Ovary (tissue), 9 donors: ENCODE data around the gene SND1. TPM values are rescaled to one million over a fixed set of nuclear protein-coding genes. Genes with fewer than 3 reads are reported as not detected.

Experiments used
- DNase-seq, 5 donors: peaks; one replicate each; pipeline ENCODE4 v3.0.0-alpha.2; 2019 to 2020
- H3K27ac ChIP-seq, 2 donors: fragments of 200-600 bp; one replicate each; pipeline versions ENCODE4 v1.5.1 to v1.8.0; 2019 to 2022
- H3K27me3 ChIP-seq: fragments of 200-600 bp; one replicate; pipeline ENCODE4 v1.8.0; 2022
- H3K36me3 ChIP-seq: fragments of 200-600 bp; sonication (generic); one replicate; pipeline ENCODE4 v1.5.1; 2019
- H3K4me1 ChIP-seq: one replicate; pipeline ENCODE4 v1.8.1; 2013; ENCODE audit warnings: mild to moderate bottlenecking, moderate library complexity; ENCODE audit not compliant: insufficient read depth
- H3K4me3 ChIP-seq: fragments of 200-600 bp; sonication (generic); one replicate; pipeline ENCODE4 v1.5.1; 2017
- H3K9me3 ChIP-seq, 2 donors: fragments of 200-600 bp in 1 of 2; sonication (generic) in 1 of 2; one replicate each; pipeline versions ENCODE4 v1.5.1 to v1.8.1; 2013 to 2019; ENCODE audit warnings: mild to moderate bottlenecking in 1 of 2, moderate library complexity in 1 of 2
- CTCF ChIP-seq, 3 donors: fragments of 450-650 bp in 2 of 3; fragments of 200-600 bp in 1 of 3; IDR thresholded peaks; one replicate each; pipeline versions ENCODE4 v1.5.1 to v1.8.0; 2016 to 2022; ENCODE audit warnings: antibody characterized with exemption in 3 of 3, mild to moderate bottlenecking in 1 of 3
- EP300 ChIP-seq: sonication (generic); formaldehyde crosslinking; IDR thresholded peaks from one replicate; pipeline ENCODE4 v1.6.1; 2017; ENCODE audit warnings: antibody characterized with exemption
- POLR2A ChIP-seq: fragments of 450-650 bp; IDR thresholded peaks from one replicate; pipeline ENCODE4 v1.6.1; 2017; ENCODE audit warnings: antibody characterized with exemption, mild to moderate bottlenecking, moderate library complexity
- WGBS, 3 donors: extraction: QIAGEN DNeasy Blood & Tissue Kit in 1 of 3; methylation state at CpG; one replicate each; pipeline versions ENCODE4 v1.1.5 to v1.1.7; 2013 to 2017; 5-methylcytosine and 5-hydroxymethylcytosine counted together
- intact Hi-C, 4 donors: fragments of 100-400 bp; cut with DNase I; formaldehyde crosslinking; loops; one replicate each; pipeline versions ENCODE4 v1.11.0 to v1.15.1; 2022 to 2023
- polyA plus RNA-seq, 2 donors: library from polyadenylated mRNA; stranded (reverse); fragments of 200-250 nt in 1 of 2; fragments of 350-450 nt in 1 of 2; fragmentation: Illumina TruSeq in 1 of 2; extraction: RNeasy Lipid Tissue Mini Kit (QIAGEN cat#74804) in 1 of 2; gene quantifications; one replicate each; pipeline ENCODE4 v1.2.3, GENCODE V29; 2013 to 2014
- total RNA-seq, 7 donors: library from RNA; depleted of rRNA in 2 of 7; stranded (reverse); fragments of >200 nt in 2 of 7; fragmentation: NEBNext Ultra II Directional in 3 of 7; extraction: Animal tissue kit (Norgen Biotek cat#: 25700) in 3 of 7; gene quantifications; one replicate each; pipeline versions ENCODE4 v1.1.0 to v1.2.4, GENCODE V29; 2016 to 2023
- donor health status: DM: no; HTN: no; CAD: no; lungs with moderate emphysema.
- donor health status: DM: no; HTN: no; CAD: no.
- donor health status: Bipolar disorder and iron deficiency.
- donor health status: DM: yes; HTN: yes; CAD: no.
- donor health status: DM: no; HTN: no; CAD: no.
- donor health status: DM: yes; HTN: yes; CAD: no.

SND1 gene
- total and polyA plus RNA-seq, 9 donors = 91.4 to 297 (median 182) TPM

DNA sequence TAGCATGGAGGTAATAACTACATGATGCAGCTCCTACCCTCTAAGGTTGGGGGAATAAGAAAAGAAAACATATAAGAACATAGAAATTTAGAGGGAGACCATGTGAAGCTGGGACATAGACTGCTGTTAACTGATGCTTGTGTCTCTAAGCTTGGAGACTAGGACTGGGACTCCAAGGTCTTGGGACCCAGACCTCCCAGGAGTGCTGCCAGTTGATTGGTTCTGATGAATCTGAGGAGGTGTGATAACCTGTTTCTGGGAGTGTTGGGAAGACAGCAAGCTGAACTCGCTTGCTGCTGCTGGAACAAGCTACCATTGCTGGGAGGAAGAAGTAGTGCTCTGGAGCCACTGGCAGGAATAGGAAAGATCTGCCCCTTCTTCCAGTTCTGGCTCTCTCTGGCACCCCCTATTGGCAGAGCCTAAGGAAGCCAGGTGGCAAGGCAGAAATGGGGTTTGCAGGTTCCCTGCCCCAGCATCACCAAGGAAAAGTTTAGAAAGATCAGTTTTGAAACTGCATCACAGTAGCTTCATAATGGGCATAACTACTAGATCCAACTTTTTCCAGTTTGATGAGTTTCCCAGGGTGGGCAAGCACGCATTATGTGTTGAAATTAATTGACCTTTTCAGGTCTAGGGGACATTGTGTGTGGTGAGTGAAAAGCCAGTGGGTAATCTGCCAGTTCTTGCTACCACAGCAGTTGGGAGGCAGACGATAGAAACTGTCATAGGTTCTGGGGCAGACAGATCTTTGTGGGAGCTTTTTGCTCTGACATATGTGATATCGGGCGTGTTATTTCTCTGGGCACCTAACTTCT lies 140.7 kb downstream of the SND1 start:
- no peak for TF ChIP-seq POLR2A
- TF ChIP-seq CTCF (IDR thresholded peaks at IDR 0.05) = no peak
- TF ChIP-seq EP300 = no peak
- H3K9me3 ChIP-seq = no peaks in the 10 kb centered on the region
- no peaks in the 10 kb centered on the region for H3K36me3 ChIP-seq
- no peak overlapping the region for H3K27ac ChIP-seq
- H3K4me1 ChIP-seq = peaks cover 4% of the 10 kb centered on the region
- no peaks in the 10 kb centered on the region for H3K27me3 ChIP-seq
- intact Hi-C loops = no loop called here
- WGBS, 3 donors = 95 to 97% (median 97%) methylated on average over 5 of the region's 5 CpGs
- H3K4me3 ChIP-seq = no peak overlapping the region
- no peak for DNase-seq

- no peak for DNase-seq
- Histone ChIP-seq H3K27me3 (no peaks in the 10 kb centered on the region), H3K36me3 (no peaks in the 10 kb centered on the region), H3K4me3 (no peak overlapping the region), H3K4me1 (peaks cover 5% of the 10 kb centered on the region), H3K27ac (no peak overlapping the region), H3K9me3 (no peaks in the 10 kb centered on the region)
- 95 to 99% (median 96%) methylated on average over 4 of the region's 4 CpGs for WGBS, 3 donors
- TF ChIP-seq CTCF (IDR thresholded peaks at IDR 0.05) = no peak
- TF ChIP-seq EP300 = no peak
- no peak for TF ChIP-seq POLR2A
- intact Hi-C loops = no loop called here
Observed at GRCh38 chr7:127793582-127793981, 141.6 kb downstream of the SND1 start.

GRCh38 chr7:127794136-127794535 lies 142.1 kb downstream of the SND1 start:
- intact Hi-C loops = no loop called here
- Histone ChIP-seq H3K4me3 (no peak overlapping the region), H3K36me3 (no peaks in the 10 kb centered on the region), H3K27me3 (no peaks in the 10 kb centered on the region), H3K9me3 (no peaks in the 10 kb centered on the region), H3K27ac (no peak overlapping the region), H3K4me1 (peaks cover 5% of the 10 kb centered on the region)
- DNase-seq = no peak
- WGBS, 3 donors = 68 to 81% (median 73%) methylated on average over 1 of the region's 1 CpG
- TF ChIP-seq POLR2A (no peak), EP300 (no peak), CTCF (IDR thresholded peaks at IDR 0.05) (no peak)

DNA sequence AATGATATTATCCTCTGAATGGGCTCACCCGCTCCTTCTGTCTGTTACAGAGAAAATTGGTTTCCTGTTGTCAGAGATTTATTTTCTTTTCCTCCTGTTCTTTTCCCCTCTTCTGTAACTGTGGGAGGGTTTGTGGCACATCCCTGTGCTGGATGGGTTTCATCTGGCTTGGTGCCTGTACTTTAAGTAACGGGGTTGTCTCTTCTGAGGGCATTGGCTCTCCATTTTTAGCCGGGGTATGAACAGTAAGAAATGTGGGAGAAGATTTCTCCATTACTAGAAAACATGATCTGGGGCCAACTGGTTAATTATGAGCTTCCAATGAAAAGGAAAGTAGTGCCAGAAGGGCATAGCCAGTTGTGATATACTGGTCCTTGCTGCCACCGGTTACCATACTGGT lies 142.6 kb downstream of the SND1 start:
- Histone ChIP-seq H3K4me3 (no peak overlapping the region), H3K27me3 (no peaks in the 10 kb centered on the region), H3K4me1 (peaks cover 5% of the 10 kb centered on the region), H3K36me3 (no peaks in the 10 kb centered on the region), H3K9me3 (no peaks in the 10 kb centered on the region), H3K27ac (no peak overlapping the region)
- intact Hi-C loops = no loop called here
- TF ChIP-seq EP300 = no peak
- no peak for TF ChIP-seq CTCF (IDR thresholded peaks at IDR 0.05)
- TF ChIP-seq POLR2A = no peak
- WGBS, 3 donors = 53 to 54% (median 54%) methylated on average over 4 of the region's 4 CpGs
- no peak for DNase-seq
